ENCODE measurements around the gene ASTL.

Gene ASTL

DNA sequence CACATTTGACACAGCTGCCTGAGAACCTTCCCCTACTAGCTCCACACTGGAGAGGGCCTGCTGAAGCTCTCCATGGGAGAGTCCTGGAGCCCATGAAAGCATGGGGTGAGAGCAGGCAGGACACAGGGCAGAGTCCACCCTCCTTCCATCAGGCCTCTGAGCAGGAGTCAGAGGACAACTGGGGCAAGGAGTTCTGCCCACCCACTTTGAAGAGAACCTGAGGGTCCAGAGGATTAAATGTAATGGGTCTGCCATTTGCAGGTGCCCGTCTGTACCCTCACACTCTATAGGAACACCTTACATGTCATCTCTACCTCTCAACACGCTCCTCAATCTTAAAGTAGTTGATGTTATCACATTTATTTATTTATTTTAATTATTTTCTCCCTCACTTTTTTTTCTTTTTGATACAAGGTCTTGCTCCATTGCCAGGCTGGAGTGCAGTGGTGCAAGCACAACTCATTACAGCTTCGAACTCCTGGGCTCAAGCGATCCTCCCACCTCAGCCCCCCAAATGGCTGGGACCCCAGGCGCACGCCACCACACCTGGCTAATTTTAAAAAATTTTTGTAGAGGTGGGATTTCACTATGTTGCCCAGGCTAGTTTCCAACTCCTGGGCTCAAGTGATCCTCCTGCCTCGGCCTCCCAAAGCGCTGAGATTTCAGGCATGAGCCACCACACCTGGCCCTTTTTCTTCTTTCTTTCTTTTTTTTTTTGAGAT, 32.1 kb downstream of the ASTL start:
- Histone ChIP-seq H3K4me1 (ENCODE audit: control insufficient read depth in 2 of 2, insufficient read depth in 2 of 2, low read length in 2 of 2) (peaks cover 0 to 4% of the 10 kb centered on the region in 2 donors), H3K36me3 (ENCODE audit: control insufficient read depth in 2 of 2, insufficient read depth in 2 of 2, low read length in 2 of 2) (no peaks in the 10 kb centered on the region)

GRCh38 chr2:96105152-96105915, 33.0 kb downstream of the ASTL start:
- H3K36me3 ChIP-seq (ENCODE audit: control insufficient read depth in 2 of 2, insufficient read depth in 2 of 2, low read length in 2 of 2) = no peaks in the 10 kb centered on the region
- no peak overlapping the region for H3K27ac ChIP-seq (ENCODE audit: low read depth in 2 of 2, low read length in 2 of 2)
- no peak overlapping the region for H3K9ac ChIP-seq (ENCODE audit: low read depth in 1 of 2, low read length in 2 of 2)
- H3K27me3 ChIP-seq (ENCODE audit: control insufficient read depth in 2 of 2, insufficient read depth in 2 of 2, low read length in 2 of 2) = no peaks in the 10 kb centered on the region
- H3K4me1 ChIP-seq (ENCODE audit: control insufficient read depth in 2 of 2, insufficient read depth in 2 of 2, low read length in 2 of 2) = peaks cover 0 to 4% of the 10 kb centered on the region in 2 donors
- H3K9me3 ChIP-seq (ENCODE audit: control insufficient read depth in 2 of 2, low read length in 2 of 2) = peaks cover 0 to 11% of the 10 kb centered on the region in 2 donors
- H3K4me3 ChIP-seq (ENCODE audit: low read length in 2 of 2) = no peak overlapping the region

More for the DNA sequence above, 32.1 kb downstream of the ASTL start:
- H3K4me3 ChIP-seq (ENCODE audit: low read length in 2 of 2) = no peak overlapping the region
- H3K27me3 ChIP-seq (ENCODE audit: control insufficient read depth in 2 of 2, insufficient read depth in 2 of 2, low read length in 2 of 2) = no peaks in the 10 kb centered on the region
- no peak overlapping the region for H3K9ac ChIP-seq (ENCODE audit: low read depth in 1 of 2, low read length in 2 of 2)
- no peak overlapping the region for H3K27ac ChIP-seq (ENCODE audit: low read depth in 2 of 2, low read length in 2 of 2)
- H3K9me3 ChIP-seq (ENCODE audit: control insufficient read depth in 2 of 2, low read length in 2 of 2) = peaks cover 0 to 11% of the 10 kb centered on the region in 2 donors

- Histone ChIP-seq H3K27ac (ENCODE audit: low read depth in 2 of 2, low read length in 2 of 2) (no peak overlapping the region), H3K9me3 (ENCODE audit: control insufficient read depth in 2 of 2, low read length in 2 of 2) (peaks cover 0 to 11% of the 10 kb centered on the region in 2 donors), H3K4me3 (ENCODE audit: low read length in 2 of 2) (no peak overlapping the region), H3K9ac (ENCODE audit: low read depth in 1 of 2, low read length in 2 of 2) (no peak overlapping the region), H3K27me3 (ENCODE audit: control insufficient read depth in 2 of 2, insufficient read depth in 2 of 2, low read length in 2 of 2) (no peaks in the 10 kb centered on the region), H3K36me3 (ENCODE audit: control insufficient read depth in 2 of 2, insufficient read depth in 2 of 2, low read length in 2 of 2) (no peaks in the 10 kb centered on the region), H3K4me1 (ENCODE audit: control insufficient read depth in 2 of 2, insufficient read depth in 2 of 2, low read length in 2 of 2) (peaks cover 0 to 4% of the 10 kb centered on the region in 2 donors)
These were observed 33.8 kb downstream of the ASTL start for GRCh38 chr2:96104487-96104861.

DNA sequence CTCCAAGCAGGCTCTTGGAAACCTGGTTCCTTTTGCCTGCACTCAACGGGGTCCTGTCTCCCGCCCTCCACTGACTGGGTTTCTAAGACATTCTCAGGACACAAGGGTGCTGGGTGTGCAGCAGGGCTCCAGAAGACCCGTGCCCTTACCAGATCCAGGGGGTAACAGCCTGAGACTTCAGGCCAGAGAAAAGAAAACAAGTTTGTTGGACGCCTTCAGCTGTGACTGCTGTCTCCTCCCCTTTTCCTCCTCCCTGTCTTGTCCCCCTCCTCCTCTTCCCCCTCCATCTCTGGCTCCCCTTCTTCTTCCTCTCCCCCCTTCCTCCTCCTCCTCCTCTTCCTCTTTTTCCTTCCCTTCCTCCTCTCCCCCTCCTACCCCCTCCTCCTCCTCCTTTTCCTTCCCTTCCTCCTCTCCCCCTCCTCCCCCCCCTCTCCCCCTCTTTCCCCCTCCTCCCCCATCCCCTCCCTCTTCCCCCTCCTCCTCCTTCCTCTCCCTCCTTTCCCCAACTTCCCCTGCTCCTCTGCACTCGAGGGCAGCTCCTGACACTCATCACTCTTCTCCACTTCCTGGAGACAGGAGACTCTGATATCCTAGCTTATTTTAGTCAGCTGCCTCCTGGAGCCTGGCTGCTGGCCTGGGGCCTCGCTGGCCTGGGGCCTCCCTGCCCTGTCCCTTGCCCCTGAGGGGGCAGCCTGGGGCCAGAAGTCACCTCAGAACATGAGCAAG, 34.4 kb downstream of the ASTL start:
- H3K27ac ChIP-seq (ENCODE audit: low read depth in 2 of 2, low read length in 2 of 2) = no peak overlapping the region

DNA sequence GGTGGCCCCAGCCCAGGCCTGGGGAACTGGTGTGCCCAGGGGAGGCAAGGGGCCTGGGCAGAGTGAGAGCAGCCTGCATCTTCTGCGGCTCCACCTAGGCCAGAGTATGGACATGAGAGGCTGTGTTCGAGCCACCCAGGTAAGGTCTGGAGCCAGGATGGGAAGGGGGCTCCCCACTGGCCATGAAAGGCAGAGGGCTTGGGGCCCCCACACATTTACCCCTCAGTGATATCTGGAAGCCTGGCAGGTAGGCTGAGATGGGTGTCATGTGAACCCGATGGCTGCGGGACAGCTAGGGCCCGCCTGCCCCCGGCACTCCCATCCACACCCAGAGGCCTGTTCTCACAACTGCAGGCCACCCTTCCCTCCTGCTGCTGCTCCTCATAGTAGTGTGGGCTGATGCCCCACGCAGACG, 35.1 kb downstream of the ASTL start:
- H3K27ac ChIP-seq (ENCODE audit: low read depth in 2 of 2, low read length in 2 of 2) = no peak overlapping the region
- H3K4me3 ChIP-seq (ENCODE audit: low read length in 2 of 2) = no peak overlapping the region
- H3K4me1 ChIP-seq (ENCODE audit: control insufficient read depth in 2 of 2, insufficient read depth in 2 of 2, low read length in 2 of 2) = peaks cover 0 to 4% of the 10 kb centered on the region in 2 donors
- H3K9ac ChIP-seq (ENCODE audit: low read depth in 1 of 2, low read length in 2 of 2) = no peak overlapping the region
- H3K9me3 ChIP-seq (ENCODE audit: control insufficient read depth in 2 of 2, low read length in 2 of 2) = peaks cover 0 to 11% of the 10 kb centered on the region in 2 donors
- no peaks in the 10 kb centered on the region for H3K36me3 ChIP-seq (ENCODE audit: control insufficient read depth in 2 of 2, insufficient read depth in 2 of 2, low read length in 2 of 2)
- H3K27me3 ChIP-seq (ENCODE audit: control insufficient read depth in 2 of 2, insufficient read depth in 2 of 2, low read length in 2 of 2) = no peaks in the 10 kb centered on the region

More for the DNA sequence above, 34.4 kb downstream of the ASTL start:
- H3K4me3 ChIP-seq (ENCODE audit: low read length in 2 of 2) = no peak overlapping the region
- H3K9me3 ChIP-seq (ENCODE audit: control insufficient read depth in 2 of 2, low read length in 2 of 2) = peaks cover 0 to 11% of the 10 kb centered on the region in 2 donors
- H3K9ac ChIP-seq (ENCODE audit: low read depth in 1 of 2, low read length in 2 of 2) = no peak overlapping the region
- H3K27me3 ChIP-seq (ENCODE audit: control insufficient read depth in 2 of 2, insufficient read depth in 2 of 2, low read length in 2 of 2) = no peaks in the 10 kb centered on the region
- no peaks in the 10 kb centered on the region for H3K36me3 ChIP-seq (ENCODE audit: control insufficient read depth in 2 of 2, insufficient read depth in 2 of 2, low read length in 2 of 2)
- H3K4me1 ChIP-seq (ENCODE audit: control insufficient read depth in 2 of 2, insufficient read depth in 2 of 2, low read length in 2 of 2) = peaks cover 0 to 4% of the 10 kb centered on the region in 2 donors

- Histone ChIP-seq H3K27ac (ENCODE audit: low read depth in 2 of 2, low read length in 2 of 2) (no peak overlapping the region), H3K4me1 (ENCODE audit: control insufficient read depth in 2 of 2, insufficient read depth in 2 of 2, low read length in 2 of 2) (peaks cover 0 to 4% of the 10 kb centered on the region in 2 donors), H3K36me3 (ENCODE audit: control insufficient read depth in 2 of 2, insufficient read depth in 2 of 2, low read length in 2 of 2) (no peaks in the 10 kb centered on the region), H3K9ac (ENCODE audit: low read depth in 1 of 2, low read length in 2 of 2) (no peak overlapping the region), H3K9me3 (ENCODE audit: control insufficient read depth in 2 of 2, low read length in 2 of 2) (peaks cover 0 to 11% of the 10 kb centered on the region in 2 donors), H3K4me3 (ENCODE audit: low read length in 2 of 2) (no peak overlapping the region), H3K27me3 (ENCODE audit: control insufficient read depth in 2 of 2, insufficient read depth in 2 of 2, low read length in 2 of 2) (no peaks in the 10 kb centered on the region)
These were observed 35.6 kb downstream of the ASTL start for GRCh38 chr2:96102596-96103186.

GRCh38 chr2:96100893-96101304, 37.4 kb downstream of the ASTL start:
- Histone ChIP-seq H3K4me3 (ENCODE audit: low read length in 2 of 2) (no peak overlapping the region), H3K9ac (ENCODE audit: low read depth in 1 of 2, low read length in 2 of 2) (no peak overlapping the region), H3K4me1 (ENCODE audit: control insufficient read depth in 2 of 2, insufficient read depth in 2 of 2, low read length in 2 of 2) (peaks cover 0 to 4% of the 10 kb centered on the region in 2 donors), H3K27ac (ENCODE audit: low read depth in 2 of 2, low read length in 2 of 2) (no peak overlapping the region), H3K27me3 (ENCODE audit: control insufficient read depth in 2 of 2, insufficient read depth in 2 of 2, low read length in 2 of 2) (no peaks in the 10 kb centered on the region), H3K9me3 (ENCODE audit: control insufficient read depth in 2 of 2, low read length in 2 of 2) (peaks cover 0 to 10% of the 10 kb centered on the region in 2 donors), H3K36me3 (ENCODE audit: control insufficient read depth in 2 of 2, insufficient read depth in 2 of 2, low read length in 2 of 2) (no peaks in the 10 kb centered on the region)

DNA sequence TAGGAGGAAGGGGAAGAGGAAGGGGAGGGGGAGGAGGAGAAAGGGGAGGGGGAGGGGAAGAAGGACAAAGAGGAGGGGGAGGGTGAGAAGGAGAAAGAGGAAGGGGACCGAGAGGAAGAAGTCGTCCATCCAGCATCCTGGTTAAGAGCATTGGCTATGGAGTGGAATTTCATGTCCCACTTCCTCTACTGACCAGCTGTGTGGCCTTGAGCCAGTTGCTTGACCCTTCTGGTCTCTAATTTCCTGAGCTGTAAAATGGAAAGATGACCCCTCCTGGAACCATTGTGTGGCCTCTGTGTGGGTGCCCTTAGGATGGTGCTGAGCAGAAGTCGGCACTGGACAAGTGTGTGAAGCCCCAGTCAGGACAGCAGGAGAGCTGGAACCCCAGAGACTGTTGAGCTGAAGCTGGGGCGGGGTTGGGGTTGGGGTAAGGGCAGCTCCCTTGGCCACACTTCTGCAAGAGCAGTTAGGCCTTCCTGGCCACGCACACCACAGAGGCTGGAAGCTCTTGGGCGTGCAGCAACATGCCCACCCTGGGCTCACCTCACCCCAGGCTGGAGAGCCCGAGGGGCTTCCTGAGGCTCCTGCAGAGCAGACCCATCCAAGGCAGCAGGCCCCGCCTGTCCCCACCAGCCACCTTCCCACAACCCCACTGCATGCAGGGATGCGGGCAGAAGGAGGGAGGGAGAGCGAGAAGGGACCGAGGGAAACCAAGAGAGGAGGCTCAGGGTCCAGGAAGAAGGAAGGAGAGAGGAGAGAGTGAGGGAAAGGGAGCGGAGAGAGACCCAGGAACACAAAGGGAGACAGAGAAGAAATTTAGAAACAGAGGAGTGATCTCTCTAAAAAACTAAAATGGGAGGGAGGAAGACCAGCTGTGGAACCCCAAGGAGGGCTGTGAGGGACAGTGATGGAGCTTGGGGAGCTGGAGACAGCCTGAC, 38.2 kb downstream of the ASTL start:
- Histone ChIP-seq H3K27ac (ENCODE audit: low read depth in 2 of 2, low read length in 2 of 2) (no peak overlapping the region), H3K4me1 (ENCODE audit: control insufficient read depth in 2 of 2, insufficient read depth in 2 of 2, low read length in 2 of 2) (peaks cover 0 to 4% of the 10 kb centered on the region in 2 donors), H3K9me3 (ENCODE audit: control insufficient read depth in 2 of 2, low read length in 2 of 2) (peaks cover 0 to 3% of the 10 kb centered on the region in 2 donors), H3K36me3 (ENCODE audit: control insufficient read depth in 2 of 2, insufficient read depth in 2 of 2, low read length in 2 of 2) (no peaks in the 10 kb centered on the region), H3K27me3 (ENCODE audit: control insufficient read depth in 2 of 2, insufficient read depth in 2 of 2, low read length in 2 of 2) (no peaks in the 10 kb centered on the region), H3K9ac (ENCODE audit: low read depth in 1 of 2, low read length in 2 of 2) (no peak overlapping the region), H3K4me3 (ENCODE audit: low read length in 2 of 2) (no peak overlapping the region)

- Histone ChIP-seq H3K27me3 (ENCODE audit: control insufficient read depth in 2 of 2, insufficient read depth in 2 of 2, low read length in 2 of 2) (no peaks in the 10 kb centered on the region), H3K36me3 (ENCODE audit: control insufficient read depth in 2 of 2, insufficient read depth in 2 of 2, low read length in 2 of 2) (no peaks in the 10 kb centered on the region), H3K9ac (ENCODE audit: low read depth in 1 of 2, low read length in 2 of 2) (no peak overlapping the region), H3K4me3 (ENCODE audit: low read length in 2 of 2) (no peak overlapping the region), H3K4me1 (ENCODE audit: control insufficient read depth in 2 of 2, insufficient read depth in 2 of 2, low read length in 2 of 2) (peaks cover 0 to 4% of the 10 kb centered on the region in 2 donors), H3K27ac (ENCODE audit: low read depth in 2 of 2, low read length in 2 of 2) (no peak overlapping the region), H3K9me3 (ENCODE audit: control insufficient read depth in 2 of 2, low read length in 2 of 2) (no peaks in the 10 kb centered on the region)
These were observed 39.3 kb downstream of the ASTL start for GRCh38 chr2:96098900-96099590.
